Activated naive CD8-positive, alpha-beta T cell (primary cell): Measurements from ENCODE around the gene CEACAM4.
"Not testable (repeated sequence)": the region's sequence is repeated elsewhere in the genome, so short reads cannot be mapped to it uniquely, and the experiment has no call there.

ENCODE experiments used
- H3K27ac Mint-ChIP-seq: one replicate; pipeline ENCODE4 v1.8.0; 2021; ENCODE audit warnings: mixed read lengths
- H3K27me3 Mint-ChIP-seq: one replicate; pipeline ENCODE4 v1.8.0; 2021; ENCODE audit warnings: mixed read lengths
- H3K36me3 Mint-ChIP-seq: one replicate; pipeline ENCODE4 v1.8.0; 2021; ENCODE audit warnings: mixed read lengths
- H3K4me1 Mint-ChIP-seq: one replicate; pipeline ENCODE4 v1.8.0; 2021; ENCODE audit warnings: low read depth, mixed read lengths
- H3K4me3 Mint-ChIP-seq: one replicate; pipeline ENCODE4 v1.8.0; 2021; ENCODE audit warnings: mild to moderate bottlenecking, mixed read lengths
- H3K9me3 Mint-ChIP-seq: one replicate; pipeline ENCODE4 v1.8.0; 2021; ENCODE audit warnings: low read depth, mixed read lengths

Gene CEACAM4

GRCh38 chr19:41582577-41583182, 44.2 kb downstream of the CEACAM4 start:
- H3K27me3 Mint-ChIP-seq, H3K4me3 Mint-ChIP-seq, H3K4me1 Mint-ChIP-seq, H3K27ac Mint-ChIP-seq: not testable (repeated sequence)
- Mint-ChIP-seq H3K9me3 (peaks cover 20% of the 10 kb centered on the region), H3K36me3 (peaks cover 35% of the 10 kb centered on the region)

DNA sequence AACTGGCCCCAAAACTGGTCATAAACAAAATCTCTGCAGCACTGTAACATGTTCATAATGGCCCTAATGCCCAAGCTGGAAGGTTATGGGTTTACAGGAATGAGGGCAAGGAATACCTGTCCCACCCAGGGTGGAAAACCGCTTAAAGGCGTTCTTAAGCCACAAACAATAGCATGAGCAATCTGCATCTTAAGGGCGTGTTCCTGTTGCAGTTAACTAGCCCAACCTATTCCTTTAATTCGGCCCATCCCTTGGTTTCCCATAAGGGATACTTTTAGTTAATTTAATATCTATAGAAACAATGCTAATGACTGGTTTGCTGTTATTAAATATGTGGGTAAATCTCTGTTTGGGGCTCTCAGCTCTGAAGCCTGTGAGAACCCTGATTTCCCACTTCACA, 45.8 kb downstream of the CEACAM4 start:
- not testable (repeated sequence) for H3K27ac Mint-ChIP-seq, H3K4me3 Mint-ChIP-seq, H3K27me3 Mint-ChIP-seq
- Mint-ChIP-seq H3K9me3 (peaks cover 20% of the 10 kb centered on the region), H3K4me1 (peaks cover 16% of the 10 kb centered on the region), H3K36me3 (peaks cover 35% of the 10 kb centered on the region)

DNA sequence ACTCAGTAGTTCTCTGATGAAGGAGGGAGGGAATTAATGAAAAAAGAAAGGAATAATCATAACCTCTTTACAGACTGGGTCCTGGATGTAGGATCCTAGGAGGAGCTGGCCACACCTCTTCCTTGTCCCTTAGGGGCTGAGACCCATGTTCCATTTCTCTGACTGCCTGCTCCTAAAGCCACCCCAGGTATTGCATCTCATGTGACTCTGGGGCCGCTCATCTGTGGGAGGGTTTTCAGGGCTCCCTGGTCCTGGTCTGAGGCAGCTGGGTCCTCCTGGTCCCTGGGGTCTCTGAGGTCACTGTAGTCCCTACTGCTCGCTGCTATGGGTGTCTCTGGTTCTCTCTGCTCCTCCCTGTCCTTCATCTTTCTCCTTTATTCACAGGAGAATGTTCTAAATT, 48.0 kb downstream of the CEACAM4 start:
- Mint-ChIP-seq H3K4me3 (no peak overlapping the region), H3K4me1 (peaks cover 25% of the 10 kb centered on the region), H3K9me3 (peaks cover 20% of the 10 kb centered on the region), H3K27me3 (no peaks in the 10 kb centered on the region), H3K27ac (no peak overlapping the region), H3K36me3 (peaks cover 35% of the 10 kb centered on the region)

DNA sequence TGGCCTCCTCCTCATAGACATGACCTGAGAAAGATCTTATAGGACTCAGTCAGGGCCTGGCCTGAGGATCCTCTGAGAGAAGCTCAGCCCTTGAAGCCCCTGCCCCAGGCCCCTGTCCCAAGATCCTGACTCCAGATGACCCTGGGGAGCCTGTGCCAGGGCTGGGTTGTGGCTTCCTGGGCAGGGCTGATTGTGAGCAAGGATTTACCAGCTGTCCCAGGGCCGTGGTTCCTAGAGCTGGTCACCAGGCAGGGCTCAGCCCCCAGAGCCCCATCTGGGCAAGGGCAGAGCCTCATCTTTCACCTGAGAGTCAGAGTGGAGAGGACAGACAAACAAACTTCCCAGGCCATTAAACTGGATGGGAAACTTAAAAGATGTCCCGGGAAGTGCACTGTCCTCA, 49.0 kb downstream of the CEACAM4 start:
- Mint-ChIP-seq H3K27me3 (no peaks in the 10 kb centered on the region), H3K4me1 (peaks cover 25% of the 10 kb centered on the region), H3K4me3 (no peak overlapping the region), H3K36me3 (peaks cover 25% of the 10 kb centered on the region), H3K27ac (no peak overlapping the region), H3K9me3 (peaks cover 15% of the 10 kb centered on the region)

DNA sequence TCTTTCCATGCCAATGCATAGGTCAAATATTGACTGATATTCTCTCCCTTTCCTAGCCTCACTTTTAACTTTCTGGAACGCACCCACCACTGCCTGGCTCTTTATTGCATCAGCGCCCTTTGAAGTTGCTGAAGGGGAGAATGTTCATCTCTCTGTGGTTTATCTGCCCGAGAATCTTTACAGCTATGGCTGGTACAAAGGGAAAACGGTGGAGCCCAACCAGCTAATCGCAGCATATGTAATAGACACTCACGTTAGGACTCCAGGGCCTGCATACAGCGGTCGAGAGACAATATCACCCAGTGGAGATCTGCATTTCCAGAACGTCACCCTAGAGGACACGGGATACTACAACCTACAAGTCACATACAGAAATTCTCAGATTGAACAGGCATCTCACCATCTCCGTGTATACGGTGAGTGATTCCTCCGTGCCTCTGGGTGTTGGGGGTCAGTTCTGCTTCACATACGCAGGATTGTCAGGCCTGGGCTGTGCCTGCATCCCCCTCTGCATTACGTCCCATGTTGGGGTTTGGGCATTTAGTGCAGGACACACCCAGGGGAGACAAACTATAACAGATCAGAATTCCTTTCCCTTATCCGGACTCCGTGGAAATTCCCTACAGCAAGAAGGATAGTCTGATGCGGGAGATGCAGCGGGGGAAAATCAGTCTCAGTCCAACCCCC, 49.6 kb downstream of the CEACAM4 start:
- Mint-ChIP-seq H3K4me1 (peaks cover 25% of the 10 kb centered on the region), H3K36me3 (peaks cover 23% of the 10 kb centered on the region), H3K27me3 (no peaks in the 10 kb centered on the region), H3K9me3 (peaks cover 15% of the 10 kb centered on the region), H3K27ac (peak overlapping the region; percentile 18), H3K4me3 (no peak overlapping the region)

DNA sequence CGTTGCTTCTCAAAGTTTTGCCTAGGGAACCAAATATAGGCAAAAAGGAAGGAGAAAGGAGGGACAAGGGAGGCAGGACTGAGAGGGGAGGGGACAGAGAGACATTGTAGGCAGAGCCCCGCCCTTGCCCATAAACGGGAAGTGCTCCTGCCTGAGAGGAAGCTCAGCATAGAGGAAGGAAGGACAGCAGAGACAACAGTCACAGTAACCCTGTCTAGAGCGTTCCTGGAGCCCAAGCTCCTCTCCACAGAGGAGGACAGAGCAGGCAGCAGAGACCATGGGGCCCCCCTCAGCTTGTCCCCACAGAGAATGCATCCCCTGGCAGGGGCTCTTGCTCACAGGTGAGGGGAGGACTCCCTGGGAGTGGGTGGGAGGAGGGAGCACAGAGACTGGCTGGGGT, 50.9 kb downstream of the CEACAM4 start, which contains the start of gene CEACAM21:
CEACAM21 (plus strand) TSS at position 169 of the 400 bp plus-strand sequence; CDS start at position 278, 109 bp downstream.
- H3K36me3 Mint-ChIP-seq: peaks cover 13% of the 10 kb centered on the region
- H3K4me1 Mint-ChIP-seq: peaks cover 25% of the 10 kb centered on the region
- peak within 1 kb of the TSS; percentile 75 for H3K4me3 Mint-ChIP-seq
- no peaks in the 10 kb centered on the region for H3K27me3 Mint-ChIP-seq
- H3K9me3 Mint-ChIP-seq: peaks cover 5% of the 10 kb centered on the region
- peak within 1 kb of the TSS; percentile 91 for H3K27ac Mint-ChIP-seq

DNA sequence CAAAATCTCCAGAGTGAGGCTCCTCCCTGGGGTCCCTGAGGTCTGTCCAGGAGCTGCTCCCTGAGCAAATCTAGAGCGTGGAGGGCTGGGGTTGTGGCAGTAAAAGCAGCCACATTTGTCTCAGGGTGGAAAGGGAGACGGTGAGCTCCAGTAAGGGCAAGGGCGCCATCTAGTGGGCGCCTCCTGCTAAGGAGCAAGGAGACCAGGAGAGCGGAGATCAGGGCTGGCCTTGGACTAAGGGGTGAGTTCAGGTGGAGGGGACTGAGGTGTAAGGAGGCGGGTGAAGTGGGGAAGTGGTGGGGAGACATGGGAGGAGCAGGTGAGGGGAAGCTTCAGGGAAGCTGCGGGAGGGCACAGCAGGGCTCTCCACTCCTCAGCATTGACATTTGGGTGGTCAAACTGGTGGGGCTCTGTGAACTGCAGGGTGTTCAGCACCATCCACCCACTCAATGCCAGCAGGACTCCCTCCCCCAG, 56.2 kb downstream of the CEACAM4 start:
- Mint-ChIP-seq H3K4me1 (peaks cover 19% of the 10 kb centered on the region), H3K27ac (no peak overlapping the region)

DNA sequence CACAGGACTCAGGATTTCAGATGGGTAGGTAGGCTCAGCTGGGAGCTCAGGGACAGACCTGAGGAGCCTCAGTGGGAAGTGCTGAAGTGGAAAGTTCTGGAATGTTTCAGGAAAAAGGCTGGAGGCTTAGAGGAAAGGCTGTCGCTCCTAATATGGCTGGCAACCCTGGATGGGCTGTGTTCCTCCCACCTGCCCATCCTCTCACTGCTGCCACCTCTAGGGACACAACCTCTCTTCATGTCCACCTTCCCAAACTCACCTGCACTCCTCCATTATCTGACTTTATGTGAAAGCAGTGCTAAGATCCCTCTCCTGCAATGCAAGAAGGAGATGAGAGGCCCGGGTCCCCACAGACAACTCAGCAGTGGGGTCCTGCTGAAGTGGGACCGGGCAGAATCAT, 56.7 kb downstream of the CEACAM4 start:
- Mint-ChIP-seq H3K4me1 (peaks cover 18% of the 10 kb centered on the region), H3K9me3 (no peaks in the 10 kb centered on the region), H3K27ac (no peak overlapping the region), H3K4me3 (no peak overlapping the region), H3K27me3 (no peaks in the 10 kb centered on the region), H3K36me3 (no peaks in the 10 kb centered on the region)

More for the DNA sequence above, 56.2 kb downstream of the CEACAM4 start:
- no peaks in the 10 kb centered on the region for H3K36me3 Mint-ChIP-seq
- H3K4me3 Mint-ChIP-seq: no peak overlapping the region
- H3K27me3 Mint-ChIP-seq: no peaks in the 10 kb centered on the region
- no peaks in the 10 kb centered on the region for H3K9me3 Mint-ChIP-seq

GRCh38 chr19:41569481-41570150, 57.3 kb downstream of the CEACAM4 start:
- H3K36me3 Mint-ChIP-seq: no peaks in the 10 kb centered on the region
- H3K9me3 Mint-ChIP-seq: no peaks in the 10 kb centered on the region
- peaks cover 20% of the 10 kb centered on the region for H3K4me1 Mint-ChIP-seq
- no peaks in the 10 kb centered on the region for H3K27me3 Mint-ChIP-seq
- H3K4me3 Mint-ChIP-seq: no peak overlapping the region
- no peak overlapping the region for H3K27ac Mint-ChIP-seq
